Dendritic cell treated with granulocyte-macrophage colony-stimulating factor and Interleukin-4, amounts not matched to agents 40 ng/mL and 50 ng/mL, for 4 days (primary cell): Measurements from ENCODE around the gene SST.

Source experiments
- H3K27ac Mint-ChIP-seq: one replicate; pipeline ENCODE4 v1.8.0; 2022; ENCODE audit warnings: mild to moderate bottlenecking, mixed read lengths
- H3K27me3 Mint-ChIP-seq: one replicate; pipeline ENCODE4 v1.8.0; 2022; ENCODE audit warnings: mild to moderate bottlenecking, mixed read lengths
- H3K36me3 Mint-ChIP-seq: one replicate; pipeline ENCODE4 v1.8.0; 2022; ENCODE audit warnings: low read depth, mixed read lengths
- H3K4me1 Mint-ChIP-seq: one replicate; pipeline ENCODE4 v1.8.0; 2022; ENCODE audit warnings: low read depth, mixed read lengths
- H3K4me3 Mint-ChIP-seq: one replicate; pipeline ENCODE4 v1.8.0; 2022; ENCODE audit warnings: mild to moderate bottlenecking, moderate library complexity, mixed read lengths
- H3K9me3 Mint-ChIP-seq: one replicate; pipeline ENCODE4 v1.8.0; 2022; ENCODE audit warnings: mixed read lengths
- intact Hi-C: fragments of 100-400 bp; cut with micrococcal nuclease; formaldehyde crosslinking; loops from one replicate; pipeline ENCODE4 v1.15.0; 2022

The SST gene

GRCh38 chr3:187636528-187636927, 33.7 kb downstream of the SST start:
- no peak overlapping the region for H3K27ac Mint-ChIP-seq
- H3K4me1 Mint-ChIP-seq: no peaks in the 10 kb centered on the region
- peaks cover 12% of the 10 kb centered on the region for H3K27me3 Mint-ChIP-seq
- no peak overlapping the region for H3K4me3 Mint-ChIP-seq
- H3K9me3 Mint-ChIP-seq: no peaks in the 10 kb centered on the region
- no peaks in the 10 kb centered on the region for H3K36me3 Mint-ChIP-seq
- intact Hi-C loops: no loop called here

GRCh38 chr3:187630404-187630803, 39.8 kb downstream of the SST start:
- Mint-ChIP-seq H3K4me1 (no peaks in the 10 kb centered on the region), H3K9me3 (no peaks in the 10 kb centered on the region), H3K27me3 (peaks cover 7% of the 10 kb centered on the region), H3K4me3 (no peak overlapping the region), H3K36me3 (no peaks in the 10 kb centered on the region), H3K27ac (no peak overlapping the region)
- intact Hi-C loops: no loop called here

- no peaks in the 10 kb centered on the region for H3K4me1 Mint-ChIP-seq
- no peak overlapping the region for H3K4me3 Mint-ChIP-seq
- no peaks in the 10 kb centered on the region for H3K36me3 Mint-ChIP-seq
- peaks cover 8% of the 10 kb centered on the region for H3K27me3 Mint-ChIP-seq
- intact Hi-C loops: no loop called here
- no peaks in the 10 kb centered on the region for H3K9me3 Mint-ChIP-seq
- H3K27ac Mint-ChIP-seq: no peak overlapping the region
Measured at GRCh38 chr3:187629711-187630110, 40.5 kb downstream of the SST start.

- no peaks in the 10 kb centered on the region for H3K9me3 Mint-ChIP-seq
- no peak overlapping the region for H3K4me3 Mint-ChIP-seq
- no peaks in the 10 kb centered on the region for H3K36me3 Mint-ChIP-seq
- intact Hi-C loops: no loop called here
- H3K4me1 Mint-ChIP-seq: no peaks in the 10 kb centered on the region
- H3K27ac Mint-ChIP-seq: no peak overlapping the region
- peaks cover 12% of the 10 kb centered on the region for H3K27me3 Mint-ChIP-seq
Measured at GRCh38 chr3:187628169-187628568, 42.0 kb downstream of the SST start.

- intact Hi-C loops: no loop called here
- Mint-ChIP-seq H3K4me1 (no peaks in the 10 kb centered on the region), H3K36me3 (no peaks in the 10 kb centered on the region), H3K27me3 (peaks cover 10% of the 10 kb centered on the region), H3K4me3 (no peak overlapping the region), H3K9me3 (no peaks in the 10 kb centered on the region), H3K27ac (no peak overlapping the region)
Measured at GRCh38 chr3:187626581-187626980, 43.6 kb downstream of the SST start.

GRCh38 chr3:187624588-187624987, 45.6 kb downstream of the SST start:
- H3K9me3 Mint-ChIP-seq: no peaks in the 10 kb centered on the region
- H3K4me3 Mint-ChIP-seq: no peak overlapping the region
- no peaks in the 10 kb centered on the region for H3K4me1 Mint-ChIP-seq
- no peaks in the 10 kb centered on the region for H3K36me3 Mint-ChIP-seq
- no peak overlapping the region for H3K27ac Mint-ChIP-seq
- peaks cover 8% of the 10 kb centered on the region for H3K27me3 Mint-ChIP-seq
- intact Hi-C loops: no loop called here

GRCh38 chr3:187623285-187623814, 46.8 kb downstream of the SST start:
- Mint-ChIP-seq H3K27ac (no peak overlapping the region), H3K4me3 (no peak overlapping the region), H3K4me1 (no peaks in the 10 kb centered on the region), H3K27me3 (peaks cover 8% of the 10 kb centered on the region), H3K9me3 (no peaks in the 10 kb centered on the region), H3K36me3 (no peaks in the 10 kb centered on the region)
- intact Hi-C loops: no loop called here

- intact Hi-C loops: no loop called here
Measured at GRCh38 chr3:187621881-187622280, 48.3 kb downstream of the SST start.

GRCh38 chr3:187619461-187619860, 50.7 kb downstream of the SST start:
- no peaks in the 10 kb centered on the region for H3K36me3 Mint-ChIP-seq
- H3K27ac Mint-ChIP-seq: no peak overlapping the region
- peaks cover 4% of the 10 kb centered on the region for H3K27me3 Mint-ChIP-seq
- intact Hi-C loops: no loop called here
- no peaks in the 10 kb centered on the region for H3K9me3 Mint-ChIP-seq
- H3K4me3 Mint-ChIP-seq: no peak overlapping the region
- H3K4me1 Mint-ChIP-seq: no peaks in the 10 kb centered on the region

More at GRCh38 chr3:187621881-187622280, 48.3 kb downstream of the SST start:
- H3K27ac Mint-ChIP-seq: no peak overlapping the region
- H3K4me1 Mint-ChIP-seq: no peaks in the 10 kb centered on the region
- H3K9me3 Mint-ChIP-seq: no peaks in the 10 kb centered on the region
- no peak overlapping the region for H3K4me3 Mint-ChIP-seq
- H3K27me3 Mint-ChIP-seq: peaks cover 8% of the 10 kb centered on the region
- H3K36me3 Mint-ChIP-seq: no peaks in the 10 kb centered on the region
